SHP77 (cell line): ENCODE results near the gene CBX8.

ENCODE experiments used
- DNase-seq, 2 experiments: peaks; one replicate each; lab custom pipeline; 2025; lab: John Stamatoyannopoulos, UW

Gene CBX8

DNA sequence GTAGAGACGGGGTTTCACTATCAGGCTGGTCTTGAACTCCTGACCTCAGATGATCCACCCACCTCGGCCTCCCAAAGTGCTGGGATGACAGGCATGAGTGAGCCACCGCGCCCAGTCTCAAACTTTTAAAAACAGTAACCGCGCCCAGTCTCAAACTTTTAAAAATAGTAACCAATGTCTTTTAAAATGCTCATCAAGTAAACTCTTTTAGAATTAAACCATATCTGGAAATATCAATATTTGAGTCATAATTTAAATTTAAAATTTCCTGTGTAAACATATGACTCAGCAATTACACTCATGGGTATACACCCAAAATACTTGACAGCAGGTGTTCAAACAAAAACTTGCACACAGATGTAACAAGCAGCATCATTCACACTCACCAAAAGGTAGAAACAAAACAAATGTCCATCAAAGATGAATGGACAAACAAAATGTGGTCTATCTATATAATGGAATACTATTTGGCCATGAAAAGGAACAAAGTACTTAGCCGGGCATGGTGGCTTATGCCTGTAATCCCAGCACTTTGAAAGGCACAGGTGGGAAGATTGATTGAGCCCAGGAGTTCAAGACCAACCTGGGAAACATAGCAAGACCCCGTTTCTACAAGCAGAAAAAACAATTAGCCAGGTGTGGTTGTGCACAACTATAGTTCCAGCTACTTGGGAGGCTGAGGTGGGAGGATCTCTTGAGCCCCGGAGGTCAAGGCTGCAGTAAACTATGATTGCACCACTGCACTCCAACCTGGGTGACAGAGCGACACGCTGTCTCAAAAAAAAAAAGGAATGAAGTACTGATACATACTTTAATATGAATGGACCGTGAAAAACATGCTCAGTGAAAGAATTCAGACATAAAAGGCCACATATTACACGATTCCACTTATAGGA lies 46.0 kb downstream of the CBX8 start:
- DNase-seq, result peak; percentile 68 to 83

DNA sequence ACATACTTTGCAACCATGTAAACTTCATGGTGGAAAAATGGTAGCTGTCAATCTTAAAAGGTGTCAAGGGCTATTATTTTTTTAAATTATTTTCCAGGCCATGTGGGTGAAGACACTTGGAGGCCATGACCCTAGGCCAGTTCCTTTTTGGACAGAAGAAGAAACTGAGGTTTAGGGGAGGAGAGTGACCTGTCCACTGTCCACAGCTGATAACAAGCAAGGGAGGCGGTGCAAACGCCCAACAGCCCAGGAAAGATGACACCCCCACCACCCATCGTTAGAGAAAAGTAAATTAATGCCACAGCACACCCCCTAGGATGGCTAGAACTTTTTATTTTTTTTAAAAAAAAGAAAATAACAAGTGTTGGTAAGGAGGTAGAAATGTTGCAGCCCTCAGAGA lies 46.9 kb downstream of the CBX8 start:
- DNase-seq, result no peak

GRCh38 chr17:79749156-79749815 lies 47.6 kb downstream of the CBX8 start:
- DNase-seq, result no peak

DNA sequence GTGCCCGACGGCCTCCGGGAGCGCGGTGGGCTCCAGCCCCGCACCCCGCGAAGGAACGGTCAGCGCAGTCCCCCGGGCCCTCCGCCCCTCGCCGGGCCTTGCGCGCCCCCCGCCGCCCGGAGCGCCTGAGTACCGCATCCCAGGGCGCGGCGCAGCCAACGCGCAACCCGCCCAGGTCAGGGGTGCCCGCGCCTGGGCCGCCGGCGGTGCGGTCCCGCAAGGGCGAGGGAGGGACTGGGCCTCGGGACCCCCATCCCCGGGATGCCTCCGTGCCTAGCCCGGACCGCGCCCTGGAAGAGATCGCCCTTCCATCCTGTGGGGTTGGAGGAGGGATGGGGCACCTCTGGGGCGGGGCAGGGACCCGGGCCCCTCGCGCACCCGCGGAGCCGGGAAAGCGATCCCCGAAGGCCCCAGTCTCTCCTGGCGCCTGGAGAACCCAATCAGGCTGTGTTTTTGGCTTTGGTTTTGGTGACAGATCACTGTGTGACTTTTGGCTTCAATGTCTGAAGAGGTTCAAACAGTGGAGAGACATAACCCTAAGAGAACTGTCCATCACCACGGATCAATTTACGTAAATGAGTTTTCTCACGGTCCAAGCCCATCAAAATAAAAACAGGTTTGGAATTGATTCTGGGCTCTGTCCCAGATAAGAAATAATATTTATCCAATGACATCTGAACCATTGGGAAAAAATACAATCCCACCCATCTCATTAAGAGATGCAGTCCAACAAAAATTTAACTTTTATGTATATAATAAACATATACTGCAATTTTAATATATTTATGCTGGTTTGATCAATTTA lies 48.4 kb downstream of the CBX8 start:
- no peak for DNase-seq

GRCh38 chr17:79747508-79748294 lies 49.2 kb downstream of the CBX8 start:
- no peak for DNase-seq

GRCh38 chr17:79746889-79747507 lies 49.9 kb downstream of the CBX8 start:
- DNase-seq, result no peak

- no peak for DNase-seq
Observed at GRCh38 chr17:79745641-79746105, 51.2 kb downstream of the CBX8 start.

DNA sequence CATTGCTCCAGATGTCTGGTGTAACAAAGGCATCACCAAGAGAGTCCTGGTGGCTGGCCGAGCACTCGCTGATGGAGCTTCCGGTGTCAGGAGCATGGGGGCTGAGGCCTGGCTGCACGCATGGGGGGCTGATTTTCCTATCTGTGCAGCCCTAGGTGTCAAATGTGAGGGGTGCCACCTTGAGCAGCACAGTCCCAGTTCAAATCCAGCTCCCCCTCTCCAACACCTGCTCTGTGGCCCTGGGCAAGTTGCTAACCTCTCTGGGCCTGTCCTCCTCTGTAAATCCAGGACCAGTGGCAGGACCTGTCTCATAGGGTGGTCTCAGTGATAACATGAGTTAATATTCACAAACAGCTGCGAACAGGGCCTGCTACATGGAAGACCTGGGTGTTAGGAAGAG lies 53.3 kb downstream of the CBX8 start:
- DNase-seq, result no peak

- no peak for DNase-seq
Observed at GRCh38 chr17:79742951-79743476, 53.9 kb downstream of the CBX8 start.

DNA sequence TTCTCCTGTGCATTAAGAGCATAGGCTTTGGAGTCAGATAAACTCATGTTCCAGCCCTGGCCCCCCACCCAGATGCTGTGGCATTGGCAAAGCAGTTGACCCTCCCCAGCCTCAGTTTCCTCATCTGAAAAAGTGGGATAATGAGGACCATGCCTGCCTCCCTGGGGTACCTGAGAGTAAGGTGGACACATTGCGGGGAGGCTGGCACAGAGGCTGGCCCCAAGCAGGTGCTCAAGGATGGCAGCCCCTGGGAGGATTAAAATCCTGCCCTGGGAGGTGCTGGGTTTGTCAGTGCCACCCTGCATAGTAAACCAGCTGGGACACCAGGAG lies 54.3 kb downstream of the CBX8 start:
- no peak for DNase-seq
